NCI-H69 (cell line): ENCODE data around the gene INTU.
A peak's percentile ranks its signal among the peaks of the same experiment; 100 is the strongest.
"Not testable (repeated sequence)": the region's sequence is repeated elsewhere in the genome, so short reads cannot be mapped to it uniquely, and the experiment has no call there.

Experiments
- DNase-seq: peaks from one replicate; lab custom pipeline; 2025; lab: John Stamatoyannopoulos, UW

Gene INTU

GRCh38 chr4:127632420-127633403 is at the start of gene INTU:
Gene INTU, plus strand, starts transcription at chr4:127632957. Its CDS starts 78 bp downstream, at chr4:127633035.
- DNase-seq: peak; percentile 92

GRCh38 chr4:127586496-127586895 is 46.3 kb upstream of the INTU start:
- DNase-seq: not testable (repeated sequence)

GRCh38 chr4:127586922-127587571 is 45.7 kb upstream of the INTU start:
- DNase-seq: peak; percentile 64

GRCh38 chr4:127589153-127589552 is 43.6 kb upstream of the INTU start:
- DNase-seq: not testable (repeated sequence)

GRCh38 chr4:127598656-127599055 is 34.1 kb upstream of the INTU start:
- DNase-seq: no peak

GRCh38 chr4:127601029-127601428 is 31.7 kb upstream of the INTU start:
- DNase-seq: peak; percentile 5

GRCh38 chr4:127604949-127605709 is 27.6 kb upstream of the INTU start:
- DNase-seq: peak; percentile 88

- peak; percentile 5 for DNase-seq
Measured at GRCh38 chr4:127606823-127607222, 25.9 kb upstream of the INTU start.

GRCh38 chr4:127609484-127609883 is 23.3 kb upstream of the INTU start:
- no peak for DNase-seq

GRCh38 chr4:127610488-127610887 is 22.3 kb upstream of the INTU start:
- no peak for DNase-seq

GRCh38 chr4:127616898-127617297 is 15.9 kb upstream of the INTU start:
- DNase-seq: no peak

GRCh38 chr4:127618427-127618826 is 14.3 kb upstream of the INTU start:
- no peak for DNase-seq

GRCh38 chr4:127622621-127622920 is 10.2 kb upstream of the INTU start:
- DNase-seq: no peak

GRCh38 chr4:127622921-127623796 is 9.6 kb upstream of the INTU start:
- DNase-seq: peak; percentile 70

GRCh38 chr4:127623797-127624083 is 9.0 kb upstream of the INTU start:
- DNase-seq: peak; percentile 5

GRCh38 chr4:127624173-127624572 is 8.6 kb upstream of the INTU start:
- DNase-seq: no peak

- peak; percentile 4 for DNase-seq
Measured at GRCh38 chr4:127629371-127629770, 3.4 kb upstream of the INTU start.

GRCh38 chr4:127630152-127630551 is 2.6 kb upstream of the INTU start:
- DNase-seq: no peak

- peak; percentile 16 for DNase-seq
Measured at GRCh38 chr4:127631420-127631819, 1.3 kb upstream of the INTU start.

- DNase-seq: no peak
Measured at GRCh38 chr4:127634181-127634580, 1.4 kb downstream of the INTU start.

- no peak for DNase-seq
Measured at GRCh38 chr4:127641524-127641923, 8.8 kb downstream of the INTU start.

- DNase-seq: no peak
Measured at GRCh38 chr4:127642169-127642568, 9.4 kb downstream of the INTU start.
